Loucy (cell line): ENCODE data around the gene DDX39B.

Experiments
- CTCF ChIP-seq: fragments of 200-600 bp; sonication (generic); conservative IDR thresholded peaks from 2 replicates; pipeline ENCODE4 v1.5.1; 2014; ENCODE audit warnings: mild to moderate bottlenecking, antibody characterized with exemption, low read length
- EZH2phosphoT487 ChIP-seq: fragments of 200-600 bp; IDR thresholded peaks from 2 replicates; pipeline ENCODE4 v1.6.1; 2018; ENCODE audit warnings: antibody characterized with exemption, mild to moderate bottlenecking, moderate library complexity, borderline replicate concordance

- TF ChIP-seq EZH2phosphoT487 (no peak), CTCF (no peak)
Measured at GRCh38 chr6:31531771-31532643, 9.8 kb downstream of the DDX39B start.
